ENCODE data around the gene UVRAG. TPM values are rescaled to one million over a fixed set of nuclear protein-coding genes. Genes with fewer than 3 reads are reported as not detected.

Gene UVRAG
- total and polyA plus RNA-seq, 2 of the 4 experiments (the other 2 are of a cell fraction), result 5.6 to 10.9 TPM

- Histone ChIP-seq H2BK5ac (ENCODE audit: low read depth, low read length, poor library complexity, severe bottlenecking) (no peak overlapping the region), H3K9me3 (ENCODE audit: control insufficient read depth, insufficient read depth, low read length) (no peaks in the 10 kb centered on the region), H3K27me3 (ENCODE audit: control insufficient read depth, insufficient read depth, low read length) (peaks cover 43% of the 10 kb centered on the region), H2BK120ac (ENCODE audit: low read depth, low read length) (no peak overlapping the region), H2BK15ac (ENCODE audit: low read depth, low read length) (no peak overlapping the region), H3K79me1 (ENCODE audit: low read depth in 1 of 2, low read length in 2 of 2) (no peaks in the 10 kb centered on the region), H3K36me3 (ENCODE audit: control insufficient read depth, insufficient read depth, low read length) (no peaks in the 10 kb centered on the region), H3K18ac (ENCODE audit: low read depth, low read length) (no peak overlapping the region), H3K56ac (ENCODE audit: extremely low read depth, insufficient read depth, low read length) (no peak overlapping the region), H3K9me1 (ENCODE audit: insufficient read depth, low read length) (no peaks in the 10 kb centered on the region), H4K91ac (ENCODE audit: insufficient read depth, low read depth, low read length) (no peak overlapping the region), H2AFZ (replicated peaks; ENCODE audit: low read length, poor library complexity) (no peak overlapping the region), H2AK5ac (ENCODE audit: low read depth, low read length) (no peak overlapping the region), H3K23ac (ENCODE audit: low read depth, low read length) (no peak overlapping the region), H3K4me1 (ENCODE audit: control insufficient read depth, insufficient read depth, low read length) (no peaks in the 10 kb centered on the region), H4K5ac (ENCODE audit: low read depth, low read length) (no peak overlapping the region), H4K8ac (ENCODE audit: low read depth in 2 of 2, low read length in 2 of 2) (no peak overlapping the region), H3K4ac (ENCODE audit: low read depth, low read length) (no peak overlapping the region), H3K4me3 (ENCODE audit: insufficient read depth, low read depth, low read length) (no peak overlapping the region), H2AK9ac (replicated peaks; ENCODE audit: low read depth, low read length, poor library complexity) (no peak overlapping the region), H3K14ac (replicated peaks; ENCODE audit: low read depth, low read length) (no peak overlapping the region), H3K9ac (ENCODE audit: low read depth, low read length) (no peak overlapping the region), H3K27ac (ENCODE audit: insufficient read depth, low read length) (no peak overlapping the region), H2BK20ac (ENCODE audit: low read depth, low read length) (no peak overlapping the region), H3K4me2 (ENCODE audit: low read depth, low read length) (no peak overlapping the region), H4K20me1 (ENCODE audit: insufficient read depth, low read length) (no peaks in the 10 kb centered on the region)
- intact Hi-C loops (cut with micrococcal nuclease), result no loop called here
- ChIA-PET POLR2A (ENCODE audit: unreplicated experiment) (no interaction called here), CTCF (no interaction called here)
- in situ Hi-C loops (cut with MboI; ENCODE audit: low sequenced_read_pairs), result no loop called here
- dilution Hi-C loops (cut with HindIII; ENCODE audit: low sequenced_read_pairs, unreplicated experiment), result no loop called here
- TF ChIP-seq CHD1 (IDR thresholded peaks at IDR 0.05; ENCODE audit: low read depth, low read length), result no peak
- TF ChIP-seq MXI1 (IDR thresholded peaks at IDR 0.05; ENCODE audit: borderline replicate concordance, low read depth, low read length), result no peak
- TF ChIP-seq, protein P1, sequence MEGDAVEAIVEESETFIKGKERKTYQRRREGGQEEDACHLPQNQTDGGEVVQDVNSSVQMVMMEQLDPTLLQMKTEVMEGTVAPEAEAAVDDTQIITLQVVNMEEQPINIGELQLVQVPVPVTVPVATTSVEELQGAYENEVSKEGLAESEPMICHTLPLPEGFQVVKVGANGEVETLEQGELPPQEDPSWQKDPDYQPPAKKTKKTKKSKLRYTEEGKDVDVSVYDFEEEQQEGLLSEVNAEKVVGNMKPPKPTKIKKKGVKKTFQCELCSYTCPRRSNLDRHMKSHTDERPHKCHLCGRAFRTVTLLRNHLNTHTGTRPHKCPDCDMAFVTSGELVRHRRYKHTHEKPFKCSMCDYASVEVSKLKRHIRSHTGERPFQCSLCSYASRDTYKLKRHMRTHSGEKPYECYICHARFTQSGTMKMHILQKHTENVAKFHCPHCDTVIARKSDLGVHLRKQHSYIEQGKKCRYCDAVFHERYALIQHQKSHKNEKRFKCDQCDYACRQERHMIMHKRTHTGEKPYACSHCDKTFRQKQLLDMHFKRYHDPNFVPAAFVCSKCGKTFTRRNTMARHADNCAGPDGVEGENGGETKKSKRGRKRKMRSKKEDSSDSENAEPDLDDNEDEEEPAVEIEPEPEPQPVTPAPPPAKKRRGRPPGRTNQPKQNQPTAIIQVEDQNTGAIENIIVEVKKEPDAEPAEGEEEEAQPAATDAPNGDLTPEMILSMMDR (conservative IDR thresholded peaks at IDR 0.05; ENCODE audit: low read depth, low read length), result no peak
- no peak for TF ChIP-seq RAD21 (IDR thresholded peaks at IDR 0.05; ENCODE audit: low read length)
- TF ChIP-seq CEBPB (IDR thresholded peaks at IDR 0.05; ENCODE audit: low read depth, low read length), result no peak
- TF ChIP-seq, protein P2, sequence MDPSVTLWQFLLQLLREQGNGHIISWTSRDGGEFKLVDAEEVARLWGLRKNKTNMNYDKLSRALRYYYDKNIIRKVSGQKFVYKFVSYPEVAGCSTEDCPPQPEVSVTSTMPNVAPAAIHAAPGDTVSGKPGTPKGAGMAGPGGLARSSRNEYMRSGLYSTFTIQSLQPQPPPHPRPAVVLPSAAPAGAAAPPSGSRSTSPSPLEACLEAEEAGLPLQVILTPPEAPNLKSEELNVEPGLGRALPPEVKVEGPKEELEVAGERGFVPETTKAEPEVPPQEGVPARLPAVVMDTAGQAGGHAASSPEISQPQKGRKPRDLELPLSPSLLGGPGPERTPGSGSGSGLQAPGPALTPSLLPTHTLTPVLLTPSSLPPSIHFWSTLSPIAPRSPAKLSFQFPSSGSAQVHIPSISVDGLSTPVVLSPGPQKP (IDR thresholded peaks at IDR 0.05; ENCODE audit: borderline replicate concordance, low read depth, low read length), result no peak
- TF ChIP-seq RCOR1 (IDR thresholded peaks at IDR 0.05; ENCODE audit: insufficient replicate concordance, low read length), result no peak
- no peak for TF ChIP-seq MAFK (IDR thresholded peaks at IDR 0.05; ENCODE audit: low read depth, low read length)
- DNase-seq, result no peak
- no peak for ATAC-seq (ENCODE audit: low read depth)
- no TSS peak for BruUV-seq (replicated peaks)
- WGBS, 2 experiments (ENCODE audit: extremely low coverage in 2 of 2, insufficient read length in 1 of 2), result no CpG with 5 or more reads among the region's 8 CpGs
Measured at GRCh38 chr11:76173663-76174062, 358.7 kb downstream of the UVRAG start.

Data from IMR-90 (cell line).